ENCODE data around the gene KRT77.

The KRT77 gene

GRCh38 chr12:52657250-52657902, 45.9 kb downstream of the KRT77 start (continued):
- TF ChIP-seq, protein P1, sequence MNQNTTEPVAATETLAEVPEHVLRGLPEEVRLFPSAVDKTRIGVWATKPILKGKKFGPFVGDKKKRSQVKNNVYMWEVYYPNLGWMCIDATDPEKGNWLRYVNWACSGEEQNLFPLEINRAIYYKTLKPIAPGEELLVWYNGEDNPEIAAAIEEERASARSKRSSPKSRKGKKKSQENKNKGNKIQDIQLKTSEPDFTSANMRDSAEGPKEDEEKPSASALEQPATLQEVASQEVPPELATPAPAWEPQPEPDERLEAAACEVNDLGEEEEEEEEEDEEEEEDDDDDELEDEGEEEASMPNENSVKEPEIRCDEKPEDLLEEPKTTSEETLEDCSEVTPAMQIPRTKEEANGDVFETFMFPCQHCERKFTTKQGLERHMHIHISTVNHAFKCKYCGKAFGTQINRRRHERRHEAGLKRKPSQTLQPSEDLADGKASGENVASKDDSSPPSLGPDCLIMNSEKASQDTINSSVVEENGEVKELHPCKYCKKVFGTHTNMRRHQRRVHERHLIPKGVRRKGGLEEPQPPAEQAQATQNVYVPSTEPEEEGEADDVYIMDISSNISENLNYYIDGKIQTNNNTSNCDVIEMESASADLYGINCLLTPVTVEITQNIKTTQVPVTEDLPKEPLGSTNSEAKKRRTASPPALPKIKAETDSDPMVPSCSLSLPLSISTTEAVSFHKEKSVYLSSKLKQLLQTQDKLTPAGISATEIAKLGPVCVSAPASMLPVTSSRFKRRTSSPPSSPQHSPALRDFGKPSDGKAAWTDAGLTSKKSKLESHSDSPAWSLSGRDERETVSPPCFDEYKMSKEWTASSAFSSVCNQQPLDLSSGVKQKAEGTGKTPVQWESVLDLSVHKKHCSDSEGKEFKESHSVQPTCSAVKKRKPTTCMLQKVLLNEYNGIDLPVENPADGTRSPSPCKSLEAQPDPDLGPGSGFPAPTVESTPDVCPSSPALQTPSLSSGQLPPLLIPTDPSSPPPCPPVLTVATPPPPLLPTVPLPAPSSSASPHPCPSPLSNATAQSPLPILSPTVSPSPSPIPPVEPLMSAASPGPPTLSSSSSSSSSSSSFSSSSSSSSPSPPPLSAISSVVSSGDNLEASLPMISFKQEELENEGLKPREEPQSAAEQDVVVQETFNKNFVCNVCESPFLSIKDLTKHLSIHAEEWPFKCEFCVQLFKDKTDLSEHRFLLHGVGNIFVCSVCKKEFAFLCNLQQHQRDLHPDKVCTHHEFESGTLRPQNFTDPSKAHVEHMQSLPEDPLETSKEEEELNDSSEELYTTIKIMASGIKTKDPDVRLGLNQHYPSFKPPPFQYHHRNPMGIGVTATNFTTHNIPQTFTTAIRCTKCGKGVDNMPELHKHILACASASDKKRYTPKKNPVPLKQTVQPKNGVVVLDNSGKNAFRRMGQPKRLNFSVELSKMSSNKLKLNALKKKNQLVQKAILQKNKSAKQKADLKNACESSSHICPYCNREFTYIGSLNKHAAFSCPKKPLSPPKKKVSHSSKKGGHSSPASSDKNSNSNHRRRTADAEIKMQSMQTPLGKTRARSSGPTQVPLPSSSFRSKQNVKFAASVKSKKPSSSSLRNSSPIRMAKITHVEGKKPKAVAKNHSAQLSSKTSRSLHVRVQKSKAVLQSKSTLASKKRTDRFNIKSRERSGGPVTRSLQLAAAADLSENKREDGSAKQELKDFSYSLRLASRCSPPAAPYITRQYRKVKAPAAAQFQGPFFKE (tag by site-specific recombination; IDR thresholded peaks at IDR 0.05; ENCODE audit: borderline replicate concordance): no peak

DNA sequence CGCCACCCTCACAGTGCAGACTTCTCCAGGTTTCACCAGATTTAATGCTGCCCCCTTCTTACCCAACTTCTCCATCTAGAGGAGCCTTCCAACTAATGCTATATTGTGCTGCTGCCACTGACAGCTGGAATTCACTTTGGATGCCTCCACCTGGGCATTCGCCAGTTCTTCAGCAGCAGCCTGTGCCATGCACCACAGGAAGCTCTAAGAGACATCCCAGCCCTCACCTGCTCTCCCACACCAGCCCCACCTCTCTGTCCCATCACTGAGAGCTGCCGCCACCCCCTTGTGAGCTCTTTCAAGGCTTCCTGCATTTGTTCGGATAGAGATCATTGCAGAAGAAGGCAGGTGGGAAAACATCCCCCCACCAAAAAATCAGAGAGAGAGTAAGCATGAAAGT, 46.7 kb downstream of the KRT77 start:
- POLR2A ChIA-PET: no interaction called here
- no peak overlapping the region for H3K4me3 ChIP-seq (ENCODE audit: low read depth, low read length)
- CTCF ChIA-PET: interaction anchor here (0.6 to 1.7 kb wide), 4 partner anchors 11 to 484 kb away, joined by 3 to 7 read pairs (median 3); no protein-coding TSS in a partner anchor

GRCh38 chr12:52655720-52656124, 47.6 kb downstream of the KRT77 start:
- Histone ChIP-seq H3K4me1 (ENCODE audit: control insufficient read depth, insufficient read depth, low read length) (no peaks in the 10 kb centered on the region), H3K9me3 (ENCODE audit: control insufficient read depth, insufficient read depth, low read depth, low read length) (no peaks in the 10 kb centered on the region), H3K4me3 (ENCODE audit: low read depth, low read length) (no peak overlapping the region), H3K27ac (ENCODE audit: extremely low read depth, low read depth, low read length) (no peak overlapping the region), H3K36me3 (ENCODE audit: control insufficient read depth in 2 of 2, insufficient read depth in 1 of 2, low read length in 2 of 2) (no peaks in the 10 kb centered on the region)
- POLR2A ChIA-PET: interaction anchor here (1.1 kb wide), 1 partner anchor 12 kb away, joined by 3 read pairs; no protein-coding TSS in a partner anchor
- CTCF ChIA-PET: interaction anchor here (0.5 to 1.7 kb wide), 7 partner anchors 11 to 781 kb away, joined by 3 to 7 read pairs (median 3); partner anchors contain the start of gene KRT77
- TF ChIP-seq OSR2 (tag by site-specific recombination; IDR thresholded peaks at IDR 0.05) (no peak), ZNF155 (tag by site-specific recombination; IDR thresholded peaks at IDR 0.05) (no peak), ZNF394 (tag by site-specific recombination; IDR thresholded peaks at IDR 0.05; ENCODE audit: borderline replicate concordance) (no peak), ZNF521 (tag by site-specific recombination; IDR thresholded peaks at IDR 0.05) (no peak), ZNF560 (tag by site-specific recombination; IDR thresholded peaks at IDR 0.05; ENCODE audit: borderline replicate concordance) (no peak), ZNF768 (tag by site-specific recombination; IDR thresholded peaks at IDR 0.05) (no peak), ZNF426 (tag by site-specific recombination; IDR thresholded peaks at IDR 0.05) (no peak), ZNF184 (tag by site-specific recombination; IDR thresholded peaks at IDR 0.05) (no peak), ZSCAN23 (tag by site-specific recombination; IDR thresholded peaks at IDR 0.05) (no peak), ZIC2 (tag by site-specific recombination; IDR thresholded peaks at IDR 0.05) (no peak), ZNF341 (tag by site-specific recombination; IDR thresholded peaks at IDR 0.05; ENCODE audit: low read depth) (no peak), ZNF19 (tag by site-specific recombination; IDR thresholded peaks at IDR 0.05; ENCODE audit: low read depth) (no peak), ZNF133 (tag by site-specific recombination; IDR thresholded peaks at IDR 0.05) (no peak)
- TF ChIP-seq, protein P2, sequence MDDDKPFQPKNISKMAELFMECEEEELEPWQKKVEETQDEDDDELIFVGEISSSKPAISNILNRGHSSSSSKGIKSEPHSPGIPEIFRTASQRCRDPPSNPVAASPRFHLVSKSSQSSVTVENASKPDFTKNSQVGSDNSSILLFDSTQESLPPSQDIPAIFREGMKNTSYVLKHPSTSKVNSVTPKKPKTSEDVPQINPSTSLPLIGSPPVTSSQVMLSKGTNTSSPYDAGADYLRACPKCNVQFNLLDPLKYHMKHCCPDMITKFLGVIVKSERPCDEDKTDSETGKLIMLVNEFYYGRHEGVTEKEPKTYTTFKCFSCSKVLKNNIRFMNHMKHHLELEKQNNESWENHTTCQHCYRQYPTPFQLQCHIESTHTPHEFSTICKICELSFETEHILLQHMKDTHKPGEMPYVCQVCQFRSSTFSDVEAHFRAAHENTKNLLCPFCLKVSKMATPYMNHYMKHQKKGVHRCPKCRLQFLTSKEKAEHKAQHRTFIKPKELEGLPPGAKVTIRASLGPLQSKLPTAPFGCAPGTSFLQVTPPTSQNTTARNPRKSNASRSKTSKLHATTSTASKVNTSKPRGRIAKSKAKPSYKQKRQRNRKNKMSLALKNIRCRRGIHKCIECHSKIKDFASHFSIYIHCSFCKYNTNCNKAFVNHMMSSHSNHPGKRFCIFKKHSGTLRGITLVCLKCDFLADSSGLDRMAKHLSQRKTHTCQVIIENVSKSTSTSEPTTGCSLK (tag by site-specific recombination; IDR thresholded peaks at IDR 0.05): no peak

More for the DNA sequence above, 46.7 kb downstream of the KRT77 start:
- no peaks in the 10 kb centered on the region for H3K4me1 ChIP-seq (ENCODE audit: control insufficient read depth, insufficient read depth, low read length)
- H3K9me3 ChIP-seq (ENCODE audit: control insufficient read depth, insufficient read depth, low read depth, low read length): no peaks in the 10 kb centered on the region
- no peak for TF ChIP-seq ZNF623 (tag by site-specific recombination; IDR thresholded peaks at IDR 0.05)
- no peak for TF ChIP-seq ZNF639 (tag by site-specific recombination; IDR thresholded peaks at IDR 0.05)
- no peak for TF ChIP-seq ZNF221 (tag by site-specific recombination; IDR thresholded peaks at IDR 0.05; ENCODE audit: borderline replicate concordance)
- TF ChIP-seq, protein P3, sequence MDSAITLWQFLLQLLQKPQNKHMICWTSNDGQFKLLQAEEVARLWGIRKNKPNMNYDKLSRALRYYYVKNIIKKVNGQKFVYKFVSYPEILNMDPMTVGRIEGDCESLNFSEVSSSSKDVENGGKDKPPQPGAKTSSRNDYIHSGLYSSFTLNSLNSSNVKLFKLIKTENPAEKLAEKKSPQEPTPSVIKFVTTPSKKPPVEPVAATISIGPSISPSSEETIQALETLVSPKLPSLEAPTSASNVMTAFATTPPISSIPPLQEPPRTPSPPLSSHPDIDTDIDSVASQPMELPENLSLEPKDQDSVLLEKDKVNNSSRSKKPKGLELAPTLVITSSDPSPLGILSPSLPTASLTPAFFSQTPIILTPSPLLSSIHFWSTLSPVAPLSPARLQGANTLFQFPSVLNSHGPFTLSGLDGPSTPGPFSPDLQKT (IDR thresholded peaks at IDR 0.05; ENCODE audit: borderline replicate concordance, low read depth, low read length): no peak
- no peak for TF ChIP-seq ZNF324 (tag by site-specific recombination; IDR thresholded peaks at IDR 0.05)
- no peak overlapping the region for H3K27ac ChIP-seq (ENCODE audit: extremely low read depth, low read depth, low read length)
- no peaks in the 10 kb centered on the region for H3K36me3 ChIP-seq (ENCODE audit: control insufficient read depth in 2 of 2, insufficient read depth in 1 of 2, low read length in 2 of 2)

All from HEK293 (cell line).